D721Med (cell line): Measurements from ENCODE around the gene PCMTD2.
"Not testable (repeated sequence)": the region's sequence is repeated elsewhere in the genome, so short reads cannot be mapped to it uniquely, and the experiment has no call there.

ENCODE experiments used
- DNase-seq: peaks from one replicate; pipeline ENCODE4 v3.0.0; 2011; ENCODE audit warnings: low spot score; ENCODE audit not compliant: insufficient read length
- FAIRE-seq: peaks from 2 replicates; lab custom pipeline; 2011; peaks lifted over from hg19 to GRCh38; lab: Jason Lieb, UNC
- CTCF ChIP-seq: IDR thresholded peaks from 2 replicates; pipeline ENCODE4 v1.5.1; 2012; ENCODE audit warnings: mild to moderate bottlenecking, control low read depth; ENCODE audit not compliant: insufficient read depth; ENCODE audit errors: missing control alignments

PCMTD2 gene

GRCh38 chr20:64229507-64230061 is 26.0 kb upstream of the PCMTD2 start:
- TF ChIP-seq CTCF = no peak
- FAIRE-seq (no peak), DNase-seq (no peak)

GRCh38 chr20:64230461-64231145 is 24.9 kb upstream of the PCMTD2 start:
- no peak for TF ChIP-seq CTCF
- DNase-seq = no peak
- no peak for FAIRE-seq

- TF ChIP-seq CTCF = no peak
- no peak for DNase-seq
- no peak for FAIRE-seq
Measured at GRCh38 chr20:64231621-64232550, 23.7 kb upstream of the PCMTD2 start.

DNA sequence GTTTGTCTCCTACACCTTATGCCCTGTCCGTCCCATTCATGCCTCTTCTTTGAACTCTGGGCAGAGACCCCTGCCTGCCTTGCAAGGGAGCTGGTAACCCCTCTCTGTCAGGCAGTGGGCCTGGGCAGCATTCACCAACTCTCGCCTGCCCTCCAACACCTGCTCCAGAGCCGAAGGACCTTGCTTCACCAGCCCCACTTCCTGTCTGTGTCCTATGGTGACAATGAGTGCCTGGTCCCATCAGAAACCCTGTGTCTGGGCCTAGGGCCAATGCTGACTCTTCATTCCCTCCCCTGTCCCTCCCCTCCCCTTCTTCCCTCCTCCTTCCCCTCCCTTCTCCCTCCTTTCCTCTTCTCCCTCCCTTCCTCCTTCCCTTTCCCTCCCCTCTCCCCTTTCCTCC is 22.8 kb upstream of the PCMTD2 start:
- DNase-seq (no peak), FAIRE-seq (no peak)
- no peak for TF ChIP-seq CTCF

DNA sequence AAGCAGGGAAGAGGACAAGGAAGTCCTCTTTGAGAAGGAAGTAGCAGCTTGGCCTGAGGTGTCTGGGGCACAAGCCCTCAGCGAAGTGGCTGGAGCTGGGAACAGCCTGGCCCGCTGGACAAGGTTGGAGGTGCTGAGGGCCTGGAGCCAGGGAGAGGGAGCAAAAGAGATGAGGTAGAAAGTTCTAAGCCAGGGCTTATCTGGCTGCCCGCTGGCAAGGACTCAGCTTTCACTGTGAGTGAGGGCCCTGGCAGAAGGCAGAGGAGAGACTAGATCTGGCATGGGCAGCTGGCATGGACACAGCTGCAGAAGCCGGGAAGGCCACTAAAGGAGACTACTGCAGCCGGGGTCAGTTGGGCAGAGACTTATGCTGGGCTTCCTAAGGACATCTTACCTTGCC is 21.8 kb upstream of the PCMTD2 start:
- FAIRE-seq (no peak), DNase-seq (no peak)
- TF ChIP-seq CTCF = no peak

DNA sequence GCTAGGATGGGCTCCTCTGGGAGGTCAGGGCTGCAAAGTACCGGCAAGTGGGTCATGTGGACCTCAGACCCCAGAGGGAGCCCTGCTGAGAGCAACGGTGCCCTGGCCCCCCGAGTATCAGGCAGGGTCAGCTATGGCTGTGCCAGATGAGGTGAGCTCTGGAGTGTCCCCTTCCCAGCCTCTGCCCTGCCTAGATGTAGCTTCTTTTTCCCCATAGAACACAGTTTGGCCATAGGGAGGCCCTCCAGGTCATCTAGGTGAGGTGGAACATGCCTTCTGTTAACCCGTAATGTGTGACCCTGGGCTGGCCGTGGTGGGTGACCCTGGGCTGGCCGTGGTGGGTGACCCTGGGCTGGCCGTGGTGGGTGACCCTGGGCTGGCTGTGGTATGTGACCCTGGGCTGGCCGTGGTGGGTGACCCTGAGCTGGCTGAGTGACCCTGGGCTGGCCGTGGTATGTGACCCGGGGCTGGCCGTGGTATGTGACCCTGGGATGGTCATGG is 21.2 kb upstream of the PCMTD2 start:
- FAIRE-seq = no peak
- TF ChIP-seq CTCF = no peak
- DNase-seq = no peak

- DNase-seq, FAIRE-seq: not testable (repeated sequence)
Measured at GRCh38 chr20:64234921-64235565, 20.5 kb upstream of the PCMTD2 start.
